Measurements from ENCODE around the gene HPN.
"Not testable (repeated sequence)": the region's sequence is repeated elsewhere in the genome, so short reads cannot be mapped to it uniquely, and the experiment has no call there.

The HPN gene

GRCh38 chr19:35028600-35028885 is 13.0 kb upstream of the HPN start:
- not testable (repeated sequence) for FAIRE-seq

GRCh38 chr19:35029275-35029736 is 12.2 kb upstream of the HPN start:
- FAIRE-seq, result not testable (repeated sequence)

DNA sequence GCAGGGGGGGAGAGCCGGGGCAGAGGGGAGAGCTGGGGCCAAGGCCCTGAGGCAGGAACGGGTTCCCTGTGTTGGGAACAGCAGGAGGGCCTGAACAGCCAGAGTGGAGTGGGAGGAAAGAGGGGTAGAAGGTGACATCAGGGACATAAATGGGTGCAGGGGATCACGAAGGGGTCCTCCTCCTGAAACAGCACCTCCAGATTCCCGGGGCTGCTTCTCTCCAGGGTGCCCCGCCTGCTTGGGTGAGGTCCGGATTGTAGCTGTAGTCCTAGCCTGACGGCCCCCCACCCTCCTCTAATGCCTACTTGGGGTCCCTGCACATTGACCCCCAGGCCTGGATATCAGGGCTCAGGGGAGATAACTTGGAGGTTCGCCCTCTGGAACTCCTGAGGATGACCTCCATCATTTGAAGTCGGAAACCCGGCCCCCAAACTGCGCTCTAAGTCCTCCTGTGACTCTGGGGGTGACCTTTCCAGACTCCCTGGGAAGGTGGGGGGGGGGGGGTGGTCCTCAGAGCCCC is 11.7 kb upstream of the HPN start:
- FAIRE-seq, result no peak

DNA sequence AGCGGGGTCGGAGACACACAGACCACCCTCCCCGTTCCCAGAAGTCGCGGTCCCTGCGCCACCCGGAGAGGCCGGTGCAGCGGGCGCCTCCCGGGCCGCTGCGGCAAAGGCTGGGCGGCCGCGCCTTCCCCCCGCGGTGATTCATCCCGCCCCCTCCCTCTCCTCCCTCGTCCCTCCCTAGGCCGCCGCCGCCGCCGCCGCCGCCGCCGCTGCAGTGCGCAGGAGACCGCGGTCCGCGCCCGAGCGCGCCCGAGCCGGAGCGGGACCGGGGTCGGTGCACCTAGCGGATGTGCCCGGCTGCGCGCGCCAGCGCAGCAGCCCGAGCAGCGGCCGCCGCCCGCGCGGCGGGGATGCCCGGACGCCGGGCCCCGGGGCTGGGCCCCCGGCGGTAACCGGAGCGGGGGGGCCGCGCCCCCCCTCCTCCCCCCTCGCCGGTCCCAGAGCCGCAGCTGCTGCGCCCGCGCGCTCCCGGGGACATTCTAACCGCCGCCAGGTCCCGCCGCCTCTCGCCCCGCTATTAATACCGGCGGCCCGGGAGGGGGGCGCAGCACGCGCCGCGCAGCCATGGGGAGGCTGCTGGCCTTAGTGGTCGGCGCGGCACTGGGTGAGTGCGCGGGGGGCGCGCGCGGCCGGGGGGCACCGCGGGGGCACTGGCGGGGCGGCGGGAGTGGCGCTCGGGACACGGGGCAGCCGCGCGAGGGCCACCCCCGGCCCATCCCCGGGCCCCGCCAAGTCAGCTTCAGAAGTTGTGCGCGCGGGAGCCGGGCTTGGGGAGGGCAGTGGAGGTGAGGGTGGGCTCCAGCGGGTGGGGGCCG is 11.1 kb upstream of the HPN start, which contains the start of gene SCN1B:
SCN1B (plus strand) TSS at position 214 of the 815 bp plus-strand sequence; CDS start at position 565, 351 bp downstream.
- no peak for FAIRE-seq

GRCh38 chr19:35031072-35031881 is 10.2 kb upstream of the HPN start:
- no peak for FAIRE-seq

GRCh38 chr19:35032356-35032865 is 9.1 kb upstream of the HPN start:
- no peak for FAIRE-seq

- FAIRE-seq, result no peak
Measured at GRCh38 chr19:35033067-35034004, 8.2 kb upstream of the HPN start.

GRCh38 chr19:35034005-35034502 is 7.5 kb upstream of the HPN start:
- FAIRE-seq, result no peak

DNA sequence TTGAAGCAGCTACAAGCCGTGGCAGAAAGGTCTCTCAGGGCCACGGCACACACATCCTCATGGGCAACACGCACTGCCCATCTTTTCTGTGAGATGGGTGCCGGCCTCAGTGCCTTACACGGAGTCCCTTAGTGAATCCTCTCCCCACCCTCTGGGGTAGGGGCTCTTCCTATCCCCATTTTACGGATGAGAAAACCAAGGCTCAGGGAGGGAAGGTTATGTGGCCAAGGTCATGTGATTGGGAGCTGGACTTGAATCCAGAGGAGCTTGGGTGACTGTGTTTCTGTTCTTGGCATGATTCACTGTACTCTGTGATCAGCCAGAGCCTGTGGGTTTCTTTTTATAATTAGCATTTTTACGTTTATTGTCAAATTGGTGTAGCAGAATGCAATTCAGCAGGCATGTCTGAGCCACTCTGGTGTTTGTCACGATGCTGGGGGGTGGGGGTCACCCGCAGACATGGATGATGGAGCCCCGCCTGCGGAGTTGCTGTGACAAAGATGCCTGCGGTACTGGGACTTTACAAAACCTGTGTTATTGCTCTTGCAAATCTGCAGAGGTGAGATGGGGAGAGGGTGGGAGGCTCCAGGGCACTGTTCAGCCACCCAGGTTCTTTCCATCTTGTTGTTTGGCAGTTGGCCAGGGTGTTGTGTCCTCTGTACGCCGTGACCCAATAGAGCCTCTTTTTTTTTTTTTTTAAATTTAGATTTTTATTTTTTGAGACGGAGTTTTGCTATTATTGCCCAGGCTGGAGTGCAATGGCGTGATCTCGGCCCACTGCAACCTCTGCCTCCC is 6.7 kb upstream of the HPN start:
- no peak for FAIRE-seq

DNA sequence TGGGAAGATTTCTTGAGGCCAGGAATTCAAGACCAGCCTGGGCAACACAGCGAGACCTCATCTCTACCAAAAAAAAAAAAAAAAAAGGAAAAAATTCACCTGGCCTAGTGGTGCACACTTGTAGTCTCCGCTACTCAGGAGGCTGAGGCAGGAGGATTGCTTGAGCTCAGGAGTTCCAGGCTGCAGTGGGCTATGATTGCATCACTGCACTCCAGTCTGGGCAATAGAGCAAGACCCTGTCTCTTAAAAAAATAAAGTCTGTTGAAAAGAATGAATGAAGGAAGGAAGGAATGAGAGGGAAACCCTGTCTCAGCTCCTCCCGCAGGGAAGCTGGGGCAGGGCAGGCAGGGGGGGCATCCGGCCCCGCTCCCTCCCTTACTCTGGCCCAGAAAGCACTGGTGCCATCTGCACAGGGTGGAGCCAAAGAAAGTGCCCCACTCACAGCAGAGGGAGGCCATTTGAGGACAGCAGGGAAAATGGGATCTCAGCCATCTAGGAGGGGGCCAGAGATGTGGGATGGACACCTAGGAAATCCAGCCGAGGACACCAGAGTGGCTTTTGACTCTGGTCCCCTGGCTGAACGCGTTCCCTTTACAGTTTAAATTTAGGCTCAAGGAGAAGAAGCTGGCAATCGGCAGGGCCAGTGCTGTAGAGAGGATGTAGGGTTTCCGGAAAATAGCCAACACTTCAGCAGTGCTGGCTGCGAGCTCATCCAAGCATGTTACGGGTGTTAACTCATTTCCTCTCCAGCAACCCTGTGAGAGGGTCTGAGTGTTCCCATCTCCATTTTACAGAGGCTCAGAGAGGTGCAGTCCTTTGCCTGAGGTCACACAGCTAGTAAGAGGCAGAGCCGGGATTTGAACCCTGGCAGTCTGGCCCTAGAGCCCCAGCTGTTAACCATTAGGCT is 3.6 kb upstream of the HPN start:
- FAIRE-seq, result no peak

DNA sequence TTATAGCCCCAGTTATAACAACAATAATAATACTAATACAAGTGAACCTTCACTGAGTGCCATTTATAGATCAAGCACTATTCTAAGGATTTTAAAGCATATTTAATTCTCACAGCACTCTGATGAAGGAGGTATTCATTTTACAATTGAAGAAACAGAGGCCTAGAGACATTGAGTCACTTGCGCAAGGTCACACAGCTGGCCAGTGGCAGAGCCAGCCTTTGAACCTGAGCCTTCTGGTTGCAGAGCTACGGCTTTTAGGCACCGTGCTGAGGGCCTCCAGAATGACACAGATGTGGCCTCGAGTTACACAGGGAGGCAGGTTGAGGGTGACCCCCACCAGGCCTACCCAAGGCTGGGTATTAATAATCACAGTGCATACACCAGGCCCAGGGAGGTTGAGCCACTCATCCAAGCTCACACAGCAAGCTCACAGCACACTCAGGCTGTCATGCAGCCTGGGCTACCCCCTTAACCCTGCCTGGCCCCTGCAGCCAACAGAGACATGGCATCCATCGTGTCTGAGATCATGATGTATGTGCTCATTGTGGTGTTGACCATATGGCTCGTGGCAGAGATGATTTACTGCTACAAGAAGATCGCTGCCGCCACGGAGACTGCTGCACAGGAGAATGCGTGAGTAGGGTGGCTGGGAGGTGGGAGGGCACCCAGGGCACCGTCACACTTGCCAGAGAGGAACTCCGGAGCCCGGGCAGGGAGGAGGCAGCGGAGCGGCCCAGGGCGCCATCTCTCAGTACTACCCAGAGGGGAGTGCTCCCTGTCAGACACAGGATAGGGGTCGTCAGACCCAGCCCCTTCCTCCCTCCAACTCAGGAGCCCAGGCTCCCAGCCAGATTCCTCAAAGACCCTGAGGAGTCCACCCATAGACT is 2.7 kb upstream of the HPN start:
- FAIRE-seq, result no peak

GRCh38 chr19:35039881-35040825 is 1.4 kb upstream of the HPN start:
- no peak for FAIRE-seq

DNA sequence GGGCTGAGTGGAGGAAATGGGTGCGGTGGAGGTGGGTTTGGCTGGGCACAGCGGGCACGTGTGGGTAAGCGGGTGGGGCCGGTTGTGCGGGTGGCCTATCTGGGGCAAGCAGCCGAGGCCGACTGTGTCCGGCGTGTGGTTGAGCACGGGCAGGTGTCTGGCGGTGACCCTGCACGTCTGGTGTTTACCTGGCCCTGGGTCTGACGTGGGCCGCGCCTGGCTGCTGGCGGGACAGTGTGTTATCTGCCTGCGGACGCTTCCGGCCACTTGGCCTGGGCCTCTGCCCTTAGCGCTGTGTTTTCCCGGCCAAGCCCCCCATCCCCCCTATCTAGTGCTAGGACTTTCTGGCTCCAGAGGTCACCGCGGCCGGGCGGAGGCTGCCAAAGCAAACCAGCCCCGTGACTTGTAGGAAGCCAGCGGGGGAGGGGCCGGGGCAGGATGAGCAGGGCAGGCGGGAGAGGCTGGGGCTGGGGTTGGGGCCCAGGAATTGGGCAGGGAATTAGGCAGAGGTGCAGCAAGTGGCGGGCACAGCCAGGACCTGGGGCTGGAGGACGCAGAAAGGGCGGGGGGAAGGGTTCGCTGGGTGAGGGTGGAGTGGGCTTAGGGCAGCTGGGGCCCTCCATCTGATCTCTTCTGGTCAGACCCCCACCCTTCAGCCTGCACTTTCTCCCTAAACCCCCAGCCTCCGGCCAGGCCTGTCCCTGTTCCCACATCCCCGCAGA is 534 bp upstream of the HPN start:
- no peak for FAIRE-seq

DNA sequence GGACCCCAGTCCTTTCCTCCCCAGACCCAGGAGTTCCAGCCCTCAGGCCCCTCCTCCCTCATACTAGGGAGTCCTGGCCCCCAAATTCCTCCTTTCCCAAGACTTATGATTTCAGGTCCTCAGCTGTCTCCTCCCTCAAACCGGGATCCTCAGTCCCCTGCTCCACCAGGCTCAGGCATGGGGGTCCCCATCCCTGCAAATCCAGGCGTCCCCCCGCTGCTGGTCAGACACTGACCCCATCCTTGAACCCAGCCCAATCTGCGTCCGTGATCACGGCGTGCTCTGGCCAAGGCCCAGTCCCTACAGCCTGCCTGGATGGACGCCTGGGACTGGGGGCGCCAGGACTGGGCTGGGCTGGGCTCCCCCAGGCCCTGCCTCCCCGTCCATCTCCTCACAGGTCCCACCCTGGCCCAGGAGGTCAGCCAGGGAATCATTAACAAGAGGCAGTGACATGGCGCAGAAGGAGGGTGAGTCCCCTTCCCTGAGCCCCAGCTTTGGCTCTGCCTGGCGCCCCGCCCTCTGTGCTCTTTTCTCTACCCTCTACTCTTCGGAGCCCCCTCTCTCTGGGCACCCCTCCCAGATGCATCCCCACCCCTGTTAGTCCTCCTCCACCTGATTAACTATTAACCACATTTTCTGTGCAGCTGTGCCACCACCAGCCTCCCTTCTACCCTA is 672 bp downstream of the HPN start:
- FAIRE-seq, result no peak

GRCh38 chr19:35042954-35043604 is 1.6 kb downstream of the HPN start:
- FAIRE-seq, result no peak

DNA sequence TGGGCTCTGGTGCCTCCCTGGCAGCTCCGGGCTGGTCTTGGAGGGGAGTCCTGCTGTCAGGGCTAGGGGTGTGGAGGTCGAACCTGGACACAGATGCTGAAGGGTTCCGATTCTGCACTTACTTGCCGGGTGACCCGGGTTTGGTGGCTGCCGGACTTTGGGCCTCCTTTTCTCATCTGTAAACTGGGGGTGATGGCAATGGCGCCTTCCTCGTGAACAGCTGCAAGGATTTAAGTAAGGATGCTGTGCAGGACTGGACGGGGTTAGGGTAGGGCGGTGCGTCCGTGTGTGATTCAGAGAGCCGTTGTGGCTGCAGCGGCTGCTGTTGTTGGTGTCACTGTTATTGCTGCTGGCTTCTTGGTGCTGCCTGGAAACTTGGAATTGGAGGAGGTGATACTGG is 2.4 kb downstream of the HPN start:
- FAIRE-seq, result no peak

Measured in islet of Langerhans (tissue), 1 donor.